ENCODE data around the gene TALDO1. TPM values are rescaled to one million over a fixed set of nuclear protein-coding genes. Genes with fewer than 3 reads are reported as not detected.

The TALDO1 gene
- total and polyA plus RNA-seq, 2 experiments from 2014 or later = 137 to 161 TPM

DNA sequence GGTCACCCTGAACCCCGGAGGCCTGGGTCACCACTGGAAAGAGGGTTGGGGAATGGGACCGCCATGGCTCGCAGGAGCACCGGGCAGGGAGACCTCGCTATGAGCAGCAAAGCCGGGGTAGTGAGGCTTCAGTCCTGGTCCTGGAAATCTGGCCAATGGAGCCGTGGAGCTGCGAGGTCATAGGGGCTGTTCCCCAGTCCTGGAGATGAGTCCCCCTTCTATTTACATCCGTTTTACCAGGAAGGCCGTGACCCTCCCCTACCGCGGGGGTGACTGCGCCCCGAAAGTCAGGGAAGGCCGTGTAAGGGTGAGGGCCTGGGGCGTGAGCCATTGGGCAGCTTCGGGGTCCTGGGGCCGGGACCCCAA is 57.3 kb downstream of the TALDO1 start:
- Histone ChIP-seq H3K4me1 (ENCODE audit: insufficient read depth) (peaks cover 3% of the 10 kb centered on the region), H3K79me2 (peaks cover 24% of the 10 kb centered on the region), H2AFZ (peak overlapping the region; percentile 30), H3K4me2 (peak overlapping the region; percentile 98), H4K20me1 (ENCODE audit: insufficient read depth, poor library complexity, severe bottlenecking) (no peaks in the 10 kb centered on the region), H3K36me3 (replicated peaks; ENCODE audit: insufficient read depth, low read depth) (no peaks in the 10 kb centered on the region), H3K4me3 (peak overlapping the region; percentile 34), H3K27ac (peak overlapping the region; percentile 27), H3K27me3 (no peaks in the 10 kb centered on the region), H3K9me2 (replicated peaks; ENCODE audit: insufficient read depth) (no peaks in the 10 kb centered on the region), H3K9me3 (ENCODE audit: low read depth) (no peaks in the 10 kb centered on the region)
- DNase-seq (ENCODE audit: low spot score) = no peak
- no peak for TF ChIP-seq EZH2phosphoT487 (IDR thresholded peaks at IDR 0.05; ENCODE audit: low read depth, severe bottlenecking, unreplicated experiment)
- TF ChIP-seq EZH2 (IDR thresholded peaks at IDR 0.05; ENCODE audit: borderline replicate concordance) = no peak
- TF ChIP-seq, protein P1, sequence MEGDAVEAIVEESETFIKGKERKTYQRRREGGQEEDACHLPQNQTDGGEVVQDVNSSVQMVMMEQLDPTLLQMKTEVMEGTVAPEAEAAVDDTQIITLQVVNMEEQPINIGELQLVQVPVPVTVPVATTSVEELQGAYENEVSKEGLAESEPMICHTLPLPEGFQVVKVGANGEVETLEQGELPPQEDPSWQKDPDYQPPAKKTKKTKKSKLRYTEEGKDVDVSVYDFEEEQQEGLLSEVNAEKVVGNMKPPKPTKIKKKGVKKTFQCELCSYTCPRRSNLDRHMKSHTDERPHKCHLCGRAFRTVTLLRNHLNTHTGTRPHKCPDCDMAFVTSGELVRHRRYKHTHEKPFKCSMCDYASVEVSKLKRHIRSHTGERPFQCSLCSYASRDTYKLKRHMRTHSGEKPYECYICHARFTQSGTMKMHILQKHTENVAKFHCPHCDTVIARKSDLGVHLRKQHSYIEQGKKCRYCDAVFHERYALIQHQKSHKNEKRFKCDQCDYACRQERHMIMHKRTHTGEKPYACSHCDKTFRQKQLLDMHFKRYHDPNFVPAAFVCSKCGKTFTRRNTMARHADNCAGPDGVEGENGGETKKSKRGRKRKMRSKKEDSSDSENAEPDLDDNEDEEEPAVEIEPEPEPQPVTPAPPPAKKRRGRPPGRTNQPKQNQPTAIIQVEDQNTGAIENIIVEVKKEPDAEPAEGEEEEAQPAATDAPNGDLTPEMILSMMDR (IDR thresholded peaks at IDR 0.05; ENCODE audit: poor library complexity) = no peak
- WGBS (ENCODE audit: low lambda C conversion rate, missing lambda C conversion rate) = 40% methylated on average over 18 of the region's 18 CpGs

DNA sequence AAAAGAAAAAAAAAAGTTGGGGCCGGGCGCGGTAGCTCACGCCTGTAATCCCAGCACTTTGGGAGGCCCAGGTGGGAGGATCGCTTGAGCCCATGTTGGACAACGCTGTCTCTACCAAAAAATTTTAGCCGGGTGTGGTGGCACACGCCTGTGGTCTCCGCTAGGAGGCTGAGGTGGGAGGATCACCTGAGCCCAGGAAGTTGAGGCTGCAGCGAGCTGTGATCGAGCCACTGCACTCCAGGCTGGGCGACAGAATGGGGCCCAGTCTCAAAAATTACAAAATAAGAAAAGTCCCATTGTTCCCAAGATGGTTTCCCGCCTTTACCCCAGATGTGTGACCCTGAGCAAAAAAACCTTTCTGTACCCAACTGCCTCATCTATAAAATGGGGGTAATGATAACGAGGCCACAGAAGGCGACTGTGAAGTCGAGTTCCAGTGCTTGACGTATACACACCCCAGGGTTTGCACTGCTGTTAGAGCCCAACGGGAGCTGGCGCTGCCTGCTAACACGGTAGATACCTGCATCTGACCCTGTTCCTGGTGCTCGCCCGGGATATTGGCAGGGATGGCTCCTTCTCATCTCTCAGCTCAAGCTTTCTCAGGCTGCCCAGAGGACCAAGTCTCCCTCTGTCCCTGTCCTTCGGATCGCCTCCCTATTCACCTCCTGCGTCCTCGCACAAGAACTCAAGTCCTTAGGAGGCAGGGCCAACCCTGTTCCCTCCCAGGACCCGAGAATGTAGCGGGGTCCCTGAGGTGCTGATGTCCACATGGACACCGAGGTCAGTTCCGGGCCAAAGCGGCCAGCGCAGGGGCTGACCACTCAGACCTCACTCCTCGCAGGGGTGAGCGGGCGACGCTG is 61.4 kb downstream of the TALDO1 start:
- H2AFZ ChIP-seq = peak overlapping the region; percentile 44
- TF ChIP-seq EZH2 (IDR thresholded peaks at IDR 0.05; ENCODE audit: borderline replicate concordance) = no peak
- TF ChIP-seq, protein P1 (IDR thresholded peaks at IDR 0.05; ENCODE audit: poor library complexity) = no peak
- TF ChIP-seq EZH2phosphoT487 (IDR thresholded peaks at IDR 0.05; ENCODE audit: low read depth, severe bottlenecking, unreplicated experiment) = no peak
- peak overlapping the region; percentile 38 for H3K4me3 ChIP-seq
- peaks cover 47% of the 10 kb centered on the region for H3K79me2 ChIP-seq
- no peaks in the 10 kb centered on the region for H3K36me3 ChIP-seq (replicated peaks; ENCODE audit: insufficient read depth, low read depth)
- no peaks in the 10 kb centered on the region for H3K27me3 ChIP-seq
- WGBS (ENCODE audit: low lambda C conversion rate, missing lambda C conversion rate) = 37% methylated on average over 36 of the region's 36 CpGs
- no peaks in the 10 kb centered on the region for H3K9me2 ChIP-seq (replicated peaks; ENCODE audit: insufficient read depth)
- H3K27ac ChIP-seq = peak overlapping the region; percentile 96
- H3K4me1 ChIP-seq (ENCODE audit: insufficient read depth) = peaks cover 10% of the 10 kb centered on the region
- DNase-seq (ENCODE audit: low spot score) = no peak
- peak overlapping the region; percentile 89 for H3K4me2 ChIP-seq
- H4K20me1 ChIP-seq (ENCODE audit: insufficient read depth, poor library complexity, severe bottlenecking) = peaks cover 22% of the 10 kb centered on the region
- H3K9me3 ChIP-seq (ENCODE audit: low read depth) = no peaks in the 10 kb centered on the region

DNA sequence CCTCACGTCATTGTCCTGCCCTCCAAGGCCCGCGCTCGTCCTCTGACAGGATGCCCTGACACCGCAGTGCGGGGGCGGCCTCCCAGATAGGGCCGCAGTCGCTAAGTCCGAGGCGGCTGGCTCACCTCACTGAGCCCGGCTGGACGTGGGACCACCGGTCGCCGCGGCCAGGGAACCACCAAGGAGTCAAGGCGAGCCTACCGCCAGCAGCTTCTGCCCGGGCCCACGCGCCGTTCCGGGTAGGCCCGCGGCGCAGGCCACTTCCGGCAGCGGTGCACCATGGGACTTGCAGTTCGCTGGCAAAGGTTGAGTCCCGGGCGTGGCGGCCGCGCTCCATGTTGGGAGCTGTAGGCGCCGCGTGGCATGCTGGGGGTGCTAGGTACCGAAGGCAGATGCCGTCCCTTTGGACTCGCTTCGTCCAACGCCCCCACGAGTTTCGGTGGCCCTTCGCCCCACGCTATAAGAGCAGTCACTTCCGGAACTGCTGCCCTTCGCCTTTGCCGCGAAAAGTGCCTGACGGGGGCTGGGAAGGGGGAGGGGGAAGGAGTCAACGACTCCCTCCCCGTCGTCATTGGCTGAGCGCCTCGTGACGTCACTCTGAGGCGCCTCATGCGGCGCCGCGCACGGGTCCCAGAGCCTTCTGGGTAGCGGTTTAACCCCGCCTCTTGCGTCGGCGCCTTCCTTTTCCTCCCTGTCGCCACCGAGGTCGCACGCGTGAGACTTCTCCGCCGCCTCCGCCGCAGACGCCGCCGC is 62.2 kb downstream of the TALDO1 start, which contains the start of gene RPLP2:
RPLP2 (plus strand) TSS at position 681 of the 753 bp plus-strand sequence. CDS start 268 bp downstream, outside the sequence.
- Histone ChIP-seq H4K20me1 (ENCODE audit: insufficient read depth, poor library complexity, severe bottlenecking) (peaks cover 22% of the 10 kb centered on the region), H3K9me3 (ENCODE audit: low read depth) (no peaks in the 10 kb centered on the region), H3K36me3 (replicated peaks; ENCODE audit: insufficient read depth, low read depth) (no peaks in the 10 kb centered on the region), H3K9me2 (replicated peaks; ENCODE audit: insufficient read depth) (no peaks in the 10 kb centered on the region), H3K4me3 (peak within 1 kb of the TSS; percentile 68), H3K27me3 (no peaks in the 10 kb centered on the region), H3K79me2 (peaks cover 47% of the 10 kb centered on the region), H2AFZ (peak within 1 kb of the TSS; percentile 44), H3K4me1 (ENCODE audit: insufficient read depth) (peaks cover 10% of the 10 kb centered on the region), H3K4me2 (peak within 1 kb of the TSS; percentile 98), H3K27ac (peak within 1 kb of the TSS; percentile 96)
- peak; percentile 99 for DNase-seq (ENCODE audit: low spot score)
- WGBS (ENCODE audit: low lambda C conversion rate, missing lambda C conversion rate) = 2% methylated on average over 81 of the region's 81 CpGs
- TF ChIP-seq EZH2phosphoT487 (IDR thresholded peaks at IDR 0.05; ENCODE audit: low read depth, severe bottlenecking, unreplicated experiment) (no peak), EZH2 (IDR thresholded peaks at IDR 0.05; ENCODE audit: borderline replicate concordance) (no peak)
